HG03280 (cell line): Measurements from ENCODE around the gene ANO3.

Source experiments
- ATAC-seq: cut with Tn5 transposase; IDR thresholded peaks from one replicate; pipeline ENCODE4 v1.9.1; 2021; ENCODE audit warnings: mild to moderate bottlenecking, moderate library complexity; ENCODE audit not compliant: unreplicated experiment

Gene ANO3

DNA sequence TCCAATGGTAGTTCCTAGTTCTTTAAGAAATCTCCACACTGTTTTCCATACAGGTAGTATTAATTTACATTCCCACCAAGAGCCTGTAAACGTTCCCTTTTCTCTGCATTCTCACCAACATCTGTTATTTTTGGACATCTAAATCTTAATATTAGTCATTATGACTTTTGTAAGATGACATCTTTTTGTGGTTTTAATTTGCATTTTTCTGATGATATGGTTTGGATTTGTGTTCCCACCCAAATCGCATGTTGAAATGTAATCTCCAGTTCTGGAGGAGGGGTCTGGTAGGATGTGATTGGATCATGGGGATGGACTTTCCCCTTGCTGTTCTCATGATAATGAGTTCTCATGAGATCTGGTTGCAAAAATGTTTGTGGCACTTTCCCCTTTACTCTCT, 151.2 kb downstream of the ANO3 start:
- ATAC-seq = no peak

DNA sequence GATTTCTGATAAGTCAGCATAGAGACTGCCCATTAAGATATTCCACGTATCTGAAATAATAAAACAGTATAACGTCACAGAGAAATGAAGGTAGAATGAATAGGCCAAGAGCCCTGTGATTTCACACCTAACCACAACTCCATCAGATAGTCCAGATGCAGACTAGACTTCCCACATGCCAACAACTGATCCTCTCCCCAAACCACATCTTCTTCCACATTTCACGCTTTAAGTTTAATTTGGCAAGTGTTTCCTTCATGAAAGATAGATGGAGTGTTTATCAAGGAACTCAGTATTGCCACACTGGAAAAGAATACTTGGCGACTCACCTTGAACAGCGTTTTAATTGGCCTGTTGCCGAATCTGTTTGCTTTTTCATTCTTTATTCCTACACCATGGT, 158.6 kb downstream of the ANO3 start:
- ATAC-seq = no peak

DNA sequence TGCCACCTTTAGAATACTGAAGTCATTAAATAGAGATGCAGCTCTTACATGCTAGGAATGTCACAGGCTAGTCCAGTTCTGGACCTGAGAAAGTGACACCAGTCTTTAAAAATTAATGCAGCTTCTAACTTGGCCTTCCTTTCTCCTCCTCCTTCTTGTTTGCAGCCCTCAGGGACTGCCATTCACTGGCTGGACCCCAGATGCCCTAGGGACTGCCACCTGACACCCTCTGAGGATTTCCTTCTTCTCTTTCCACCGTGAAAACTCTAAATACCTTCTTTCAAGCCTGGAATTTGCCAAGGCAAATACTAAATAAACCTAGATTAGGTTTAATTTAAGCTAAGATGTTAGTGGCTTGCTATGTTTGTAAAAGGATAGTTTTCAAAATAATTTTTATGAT, 161.7 kb downstream of the ANO3 start:
- no peak for ATAC-seq

DNA sequence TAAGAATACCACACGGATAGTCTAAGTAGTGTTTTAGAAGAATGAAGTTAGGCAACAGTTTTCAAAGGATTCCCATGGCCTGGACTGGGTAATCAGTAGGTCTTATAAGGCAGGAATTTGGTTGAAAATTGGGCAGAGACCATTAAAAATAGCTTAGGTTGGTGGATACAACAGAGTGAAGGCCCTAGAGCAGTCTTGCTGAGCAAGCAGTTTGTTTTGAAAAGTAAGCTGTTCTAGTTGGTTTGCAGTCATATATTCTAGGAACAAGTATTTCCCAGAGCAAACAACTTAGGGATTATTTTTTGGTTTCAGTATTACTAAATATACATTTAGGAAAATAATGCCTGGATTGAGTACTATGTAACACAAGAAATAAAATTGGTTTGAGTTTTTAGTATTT, 175.3 kb downstream of the ANO3 start:
- no peak for ATAC-seq

DNA sequence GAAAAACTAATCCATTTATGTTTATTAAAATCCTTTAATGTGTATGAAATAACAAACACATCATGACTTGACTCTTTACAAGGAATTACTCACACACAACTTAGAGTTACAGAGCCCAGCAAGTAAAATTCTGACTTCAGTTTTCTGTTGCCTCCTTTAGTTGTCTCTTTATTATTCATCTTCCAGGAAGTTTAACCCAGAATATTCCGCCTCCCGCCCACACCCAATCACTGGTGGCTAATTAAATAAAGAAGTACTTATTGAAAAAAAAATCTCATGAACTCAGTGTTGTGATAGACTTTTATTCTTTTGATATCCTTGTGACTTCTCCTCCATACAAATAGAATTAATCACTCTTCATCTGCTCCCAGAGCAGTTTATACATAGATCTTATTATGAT, 178.2 kb downstream of the ANO3 start:
- no peak for ATAC-seq

DNA sequence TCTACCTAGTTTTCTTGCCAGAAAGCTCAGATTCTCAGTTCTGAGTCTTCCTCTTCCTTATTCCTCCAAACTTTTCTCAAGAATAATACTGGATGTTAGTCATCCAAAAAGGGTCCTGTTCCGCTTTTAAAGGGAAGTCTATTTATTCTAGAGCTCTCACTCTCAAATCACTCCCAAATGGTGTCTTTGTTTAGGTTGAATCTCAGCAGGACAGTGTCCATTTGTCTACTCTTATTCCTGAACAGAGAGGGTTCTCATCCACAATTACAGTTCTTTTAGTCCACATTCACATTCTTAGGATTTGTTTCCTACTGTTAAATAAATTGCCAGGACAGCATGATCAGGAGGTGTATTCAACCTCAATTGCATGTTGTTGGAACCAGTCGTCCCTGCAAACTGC, 178.8 kb downstream of the ANO3 start:
- ATAC-seq = no peak

DNA sequence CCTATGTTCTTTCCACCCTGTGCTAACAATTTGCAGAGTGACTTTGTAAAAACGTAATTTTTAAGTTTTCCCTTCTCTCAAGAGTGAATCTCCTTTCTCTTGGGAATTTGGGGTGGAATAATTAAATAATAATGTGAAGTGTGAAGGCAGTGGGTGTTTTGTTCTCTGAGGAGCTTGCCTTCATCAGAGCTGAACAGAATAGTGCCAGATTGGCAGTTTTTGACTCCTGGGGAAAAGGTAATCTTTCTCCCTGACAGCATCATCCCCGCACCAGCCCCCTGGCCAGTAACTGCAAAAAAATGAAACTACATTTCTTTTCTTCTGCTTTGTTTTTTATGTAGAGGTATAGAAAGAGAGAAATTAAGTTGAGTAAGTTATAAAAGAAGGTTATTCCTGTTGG, 180.3 kb downstream of the ANO3 start:
- ATAC-seq = no peak

DNA sequence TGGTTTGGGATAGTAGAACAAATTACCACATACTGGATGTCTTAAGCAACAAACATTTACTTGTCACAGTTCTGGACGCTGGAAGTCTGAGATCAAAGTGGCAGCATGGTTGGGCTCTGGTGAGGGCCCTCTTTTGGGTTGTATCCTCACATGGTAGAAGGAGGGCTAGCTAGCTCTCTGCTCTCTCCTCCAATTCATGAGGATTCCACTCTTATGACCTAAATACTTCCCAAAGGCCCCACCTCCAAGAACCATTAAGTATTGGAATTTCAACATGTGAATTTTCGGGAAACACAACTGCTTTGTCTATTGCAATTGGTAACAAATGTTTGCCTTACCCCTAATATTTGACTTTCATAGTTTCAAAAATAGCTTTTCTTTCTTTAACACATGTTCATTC, 187.5 kb downstream of the ANO3 start:
- ATAC-seq = no peak

DNA sequence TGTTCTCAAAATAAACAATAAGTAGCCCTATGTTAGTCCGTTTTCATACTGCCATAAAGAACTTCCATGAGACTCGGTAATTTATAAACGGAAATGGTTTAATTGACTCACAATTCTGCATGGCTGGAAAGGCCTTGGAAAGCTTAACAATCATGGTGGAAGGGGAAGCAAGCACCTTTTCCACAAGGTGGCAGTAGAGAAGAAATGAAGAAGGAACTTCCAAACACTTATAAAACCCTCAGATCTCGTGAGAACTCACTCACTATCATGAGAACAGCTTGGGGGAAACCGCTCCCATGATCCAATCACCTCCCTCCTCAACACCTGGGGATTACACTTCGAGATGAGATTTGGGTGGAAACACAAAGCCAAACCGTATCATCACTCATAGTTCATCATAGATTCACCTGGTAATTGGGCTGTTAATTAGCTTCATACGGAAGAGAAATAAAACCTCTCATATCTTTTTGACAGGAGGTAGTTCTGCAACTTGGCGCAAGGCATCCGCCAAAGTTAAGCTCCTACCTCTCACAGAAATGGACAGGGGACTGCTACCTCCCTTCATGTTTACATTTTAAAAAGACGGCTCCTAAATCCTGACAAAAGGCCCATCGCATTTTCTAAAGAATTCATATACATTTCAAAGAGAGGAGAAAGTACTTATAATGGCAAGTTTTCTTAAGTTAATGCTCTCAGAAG, 191.1 kb downstream of the ANO3 start:
- no peak for ATAC-seq

DNA sequence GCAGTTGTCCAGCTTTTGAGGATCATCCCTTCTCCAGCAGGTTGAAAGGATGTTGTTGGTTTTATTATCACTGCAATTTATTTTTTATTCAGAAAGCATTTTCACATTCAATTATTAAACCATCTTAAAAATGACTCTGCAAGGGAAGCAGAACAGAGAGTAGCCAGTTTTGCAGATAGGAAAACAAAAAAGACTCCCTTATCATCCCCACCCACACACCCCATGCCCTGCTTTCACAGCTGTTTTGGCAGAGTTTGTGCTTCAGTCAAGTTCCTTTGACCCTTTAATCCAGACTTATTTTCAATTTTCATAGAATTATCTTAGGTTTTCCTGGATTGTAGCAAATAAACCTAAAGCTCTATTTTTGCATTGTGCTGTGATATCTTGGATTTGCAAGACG, 195.8 kb downstream of the ANO3 start:
- no peak for ATAC-seq

DNA sequence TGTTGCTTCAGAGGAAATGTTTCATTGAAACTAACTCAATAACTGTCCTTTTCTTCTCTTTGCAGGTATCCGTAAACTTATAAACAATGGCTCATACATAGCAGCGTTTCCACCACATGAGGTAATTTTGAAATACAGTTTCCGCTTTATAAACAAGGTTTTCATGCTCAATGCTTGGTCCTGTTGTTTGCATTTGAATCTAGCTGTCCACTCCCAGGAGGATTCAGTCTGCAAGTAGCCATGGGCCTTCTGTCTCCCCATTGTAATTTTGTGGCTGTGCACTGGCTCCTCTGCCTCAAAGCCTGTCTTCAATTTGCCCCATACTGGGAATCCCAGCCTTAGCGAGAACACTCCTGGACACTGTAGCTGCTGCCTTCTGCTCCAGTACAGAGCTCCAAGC, 205.4 kb downstream of the ANO3 start:
- ATAC-seq = no peak

DNA sequence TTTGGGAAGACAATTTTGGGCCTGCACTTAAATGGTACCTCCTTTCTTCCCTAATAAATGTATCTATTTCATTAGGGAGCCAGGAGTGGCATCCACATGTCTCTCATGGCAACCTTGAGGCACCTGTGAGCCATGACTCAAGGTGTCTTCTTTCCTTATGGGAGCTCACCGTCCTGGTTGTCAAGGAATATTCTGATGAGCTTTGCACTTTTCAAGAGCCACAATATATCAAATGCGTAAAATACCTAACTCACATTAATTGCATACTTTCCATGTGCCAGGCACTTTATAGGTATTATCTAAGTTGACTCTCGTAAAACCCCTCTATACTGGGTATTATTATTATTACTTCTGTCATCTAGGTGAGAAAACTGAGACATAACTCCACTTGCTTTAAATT, 207.6 kb downstream of the ANO3 start:
- no peak for ATAC-seq

DNA sequence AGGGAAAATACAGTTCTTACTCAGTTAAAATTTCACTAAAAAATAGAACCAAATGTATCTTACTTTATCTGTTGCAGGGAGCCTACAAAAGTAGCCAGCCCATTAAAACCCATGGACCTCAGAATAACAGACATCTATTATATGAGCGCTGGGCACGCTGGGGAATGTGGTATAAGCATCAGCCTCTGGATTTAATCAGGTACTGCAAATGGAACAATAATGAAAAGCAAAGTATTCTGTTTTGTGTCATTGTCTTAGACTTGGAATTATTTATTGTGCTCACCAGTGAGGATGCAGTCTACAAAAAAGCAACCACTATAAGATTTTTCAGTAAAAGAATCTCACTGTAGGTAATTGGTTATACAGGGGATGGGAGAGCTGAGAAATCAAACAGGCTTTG, 209.9 kb downstream of the ANO3 start:
- ATAC-seq = no peak

DNA sequence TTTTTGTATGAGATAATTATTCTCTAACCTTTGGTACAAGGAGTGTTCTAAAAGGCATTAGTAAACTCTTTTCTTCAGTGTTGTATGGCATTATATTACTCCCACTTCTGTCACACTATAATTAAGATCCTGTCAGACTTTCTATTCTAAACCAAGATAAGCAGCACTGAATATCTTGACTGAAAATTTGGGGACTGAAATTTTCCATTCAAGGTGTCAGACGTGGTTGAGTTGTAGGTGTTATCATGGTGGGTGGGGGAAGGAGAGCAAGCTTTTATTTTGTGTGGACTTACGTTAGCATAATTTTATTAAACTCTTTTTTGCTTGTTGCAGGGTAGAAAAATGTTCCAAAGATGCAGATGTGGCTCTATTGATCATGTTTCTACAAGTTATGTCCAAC, 217.2 kb downstream of the ANO3 start:
- ATAC-seq = no peak

DNA sequence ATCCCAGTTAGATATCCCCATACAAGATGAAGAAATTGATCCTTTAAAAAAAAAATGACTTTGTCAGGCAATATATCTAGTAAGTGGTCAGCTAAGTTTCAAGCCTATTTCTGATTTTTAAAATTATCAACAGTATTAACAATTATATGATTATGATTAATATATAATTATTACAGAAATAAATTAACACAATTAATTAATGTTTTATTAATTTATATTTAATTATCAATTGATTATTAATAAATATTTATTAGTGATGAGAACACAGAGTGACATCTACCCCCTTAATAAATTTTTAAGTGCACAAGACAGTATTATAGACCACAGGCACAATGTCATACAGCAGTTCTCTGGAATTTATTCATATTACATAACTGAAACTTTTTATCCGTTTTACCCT, 218.1 kb downstream of the ANO3 start:
- no peak for ATAC-seq

DNA sequence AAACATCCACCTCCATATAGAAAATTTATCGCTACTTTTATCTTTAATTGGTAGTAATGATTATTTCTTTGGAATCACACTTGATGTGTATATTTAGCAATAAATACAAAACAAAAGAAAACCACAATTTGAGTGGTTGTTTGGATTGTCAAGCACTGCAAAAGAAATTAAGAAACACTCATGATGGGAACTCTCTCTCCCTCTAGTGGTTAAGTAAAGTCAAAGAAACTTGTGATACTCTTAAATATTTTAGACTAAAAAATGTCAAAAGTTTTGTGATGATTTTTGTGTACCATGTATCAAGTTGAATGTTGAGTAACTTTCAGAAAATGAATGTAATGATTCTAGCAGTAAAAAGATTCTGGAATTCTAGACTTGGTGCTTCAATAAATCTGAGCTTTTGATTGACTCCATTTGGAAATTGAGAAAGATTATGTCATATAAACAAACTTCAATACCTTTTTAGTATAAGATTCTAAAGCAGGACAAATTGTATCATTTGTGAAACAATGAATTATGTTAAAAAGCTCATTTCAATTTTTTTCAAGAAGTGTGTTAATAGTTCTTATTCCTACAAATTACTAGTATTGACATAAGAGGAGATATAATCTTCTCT, 219.4 kb downstream of the ANO3 start:
- no peak for ATAC-seq

DNA sequence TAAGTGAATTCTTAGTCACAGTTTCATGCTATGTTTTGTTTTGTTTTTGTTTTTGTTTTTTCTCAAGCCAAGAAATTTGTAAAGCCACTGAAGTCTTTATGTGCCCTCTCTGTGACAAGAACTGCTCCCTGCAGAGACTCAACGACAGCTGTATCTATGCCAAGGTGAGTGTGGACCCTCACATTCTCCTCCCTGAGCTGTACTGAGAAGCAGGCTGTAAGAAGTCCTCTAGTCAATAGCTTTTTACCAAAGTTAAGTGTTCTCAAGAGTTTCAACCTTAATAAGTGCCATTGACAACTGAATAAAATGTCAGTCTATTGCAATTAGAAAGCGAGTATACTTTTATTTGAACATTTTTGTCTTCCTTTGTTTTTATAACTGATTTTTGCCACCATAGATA, 221.3 kb downstream of the ANO3 start:
- ATAC-seq = no peak

DNA sequence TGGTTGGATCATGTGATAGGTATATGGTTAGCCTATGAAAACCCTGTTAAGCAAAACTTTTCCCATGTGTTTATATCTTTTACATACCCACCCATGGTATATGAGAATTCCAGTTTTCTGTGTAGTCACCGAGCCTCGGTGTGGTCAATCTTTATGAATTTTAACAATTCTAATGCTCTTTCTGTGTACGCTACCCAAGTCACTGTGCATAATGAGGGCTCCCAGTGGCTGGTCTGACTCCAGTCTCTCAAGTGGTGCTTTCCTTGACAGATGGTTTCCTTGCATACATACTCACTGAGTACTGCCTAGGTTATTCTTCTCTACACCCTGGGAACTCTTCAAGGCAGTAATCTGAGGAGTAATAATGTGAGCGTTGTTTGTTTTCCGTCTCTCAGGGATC, 222.5 kb downstream of the ANO3 start:
- ATAC-seq = no peak

DNA sequence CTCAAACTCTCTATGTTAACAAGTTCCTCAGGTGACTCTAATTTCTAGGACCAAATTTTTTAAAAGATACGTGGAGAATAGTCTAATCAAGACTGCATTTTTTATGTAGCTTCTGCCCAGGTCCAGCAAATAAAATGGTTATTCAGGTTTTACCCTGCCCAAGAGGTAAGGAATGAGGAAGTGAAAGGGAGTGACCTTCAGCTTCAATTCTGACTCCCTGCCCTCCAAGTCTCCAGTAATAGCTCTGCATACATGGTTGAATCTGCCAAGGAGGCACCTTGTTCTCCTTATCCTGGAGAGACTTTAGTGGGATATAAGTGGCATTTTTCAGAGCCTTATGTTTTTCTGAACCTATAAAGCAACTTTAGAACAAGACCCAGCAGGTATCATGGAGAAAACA, 224.7 kb downstream of the ANO3 start:
- ATAC-seq = no peak

DNA sequence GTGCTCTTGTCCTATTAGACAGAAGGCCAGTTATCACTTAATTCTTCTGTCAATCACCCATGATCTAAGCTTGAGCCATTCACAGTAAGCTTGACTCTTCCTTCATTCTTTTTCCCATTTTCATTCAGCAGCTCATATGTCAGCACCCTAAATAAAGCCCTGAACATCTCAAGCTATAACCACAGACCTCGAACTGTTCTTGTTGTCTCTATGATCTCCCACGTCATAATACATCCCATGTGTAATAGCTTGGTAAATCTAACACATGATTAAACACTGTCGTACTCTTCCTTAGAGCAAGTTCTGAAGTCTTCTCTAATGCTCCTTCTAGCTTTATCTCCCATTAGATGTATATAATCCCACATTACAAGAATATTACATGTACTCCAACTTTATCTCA, 225.7 kb downstream of the ANO3 start:
- no peak for ATAC-seq

DNA sequence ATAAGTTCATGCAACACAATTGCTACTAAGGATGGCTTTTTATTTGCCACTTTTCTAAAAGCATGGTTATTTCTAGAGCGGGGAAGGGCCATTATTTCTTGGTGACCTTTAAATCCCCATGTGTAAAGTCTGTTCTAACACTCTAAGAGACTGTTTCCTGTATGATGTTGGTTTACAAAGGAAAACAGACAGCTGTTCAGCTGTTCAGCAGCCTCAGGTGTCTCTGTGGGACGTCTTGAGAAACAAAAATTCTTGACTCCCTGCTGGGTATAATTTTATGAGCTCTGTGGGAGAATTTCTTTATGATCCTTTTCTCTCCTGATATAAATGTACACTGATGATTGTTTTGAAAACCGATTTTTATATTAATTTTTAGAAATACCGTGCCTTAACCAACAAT, 226.3 kb downstream of the ANO3 start:
- no peak for ATAC-seq

DNA sequence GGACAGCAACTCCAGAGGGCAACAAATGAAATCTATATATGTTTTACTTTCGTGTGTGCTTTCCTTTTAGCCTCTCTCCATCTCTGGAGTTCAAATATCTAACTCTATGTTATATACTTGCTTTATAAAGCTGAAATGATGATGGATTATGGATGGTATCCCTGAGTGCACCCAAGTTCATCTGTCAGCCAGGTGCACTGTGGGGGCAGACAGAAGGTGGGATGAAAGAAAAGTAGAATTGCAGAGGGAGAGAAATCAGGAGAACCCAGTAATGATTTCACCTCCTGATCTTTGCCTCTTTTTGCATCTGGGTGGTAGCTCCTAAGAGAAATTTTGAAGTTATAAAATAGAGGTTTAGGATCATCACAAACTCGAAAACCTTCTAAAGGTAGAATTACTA, 237.7 kb downstream of the ANO3 start:
- ATAC-seq = no peak
